Measurements from ENCODE around the gene RPL5.

DNA sequence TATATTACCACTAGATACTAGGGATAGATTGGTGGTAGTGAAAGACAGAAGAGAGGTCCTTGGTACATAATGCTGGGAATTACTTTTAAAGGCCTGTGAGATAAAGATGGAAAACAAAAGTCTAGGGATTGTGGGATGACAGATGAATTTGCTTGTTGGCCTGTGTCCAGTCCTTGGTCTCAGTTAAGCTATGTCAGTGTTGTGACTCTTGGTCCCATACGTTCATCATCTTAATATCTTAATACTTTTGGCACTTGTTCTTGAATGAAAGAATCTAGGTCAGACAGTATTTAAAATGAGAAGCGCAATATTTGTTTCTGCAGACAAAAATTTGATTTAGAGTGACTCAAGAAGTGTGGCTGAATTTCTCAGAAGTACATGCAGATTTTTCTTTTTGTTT, 7.6 kb downstream of the RPL5 start:
- TF ChIP-seq, protein P1, sequence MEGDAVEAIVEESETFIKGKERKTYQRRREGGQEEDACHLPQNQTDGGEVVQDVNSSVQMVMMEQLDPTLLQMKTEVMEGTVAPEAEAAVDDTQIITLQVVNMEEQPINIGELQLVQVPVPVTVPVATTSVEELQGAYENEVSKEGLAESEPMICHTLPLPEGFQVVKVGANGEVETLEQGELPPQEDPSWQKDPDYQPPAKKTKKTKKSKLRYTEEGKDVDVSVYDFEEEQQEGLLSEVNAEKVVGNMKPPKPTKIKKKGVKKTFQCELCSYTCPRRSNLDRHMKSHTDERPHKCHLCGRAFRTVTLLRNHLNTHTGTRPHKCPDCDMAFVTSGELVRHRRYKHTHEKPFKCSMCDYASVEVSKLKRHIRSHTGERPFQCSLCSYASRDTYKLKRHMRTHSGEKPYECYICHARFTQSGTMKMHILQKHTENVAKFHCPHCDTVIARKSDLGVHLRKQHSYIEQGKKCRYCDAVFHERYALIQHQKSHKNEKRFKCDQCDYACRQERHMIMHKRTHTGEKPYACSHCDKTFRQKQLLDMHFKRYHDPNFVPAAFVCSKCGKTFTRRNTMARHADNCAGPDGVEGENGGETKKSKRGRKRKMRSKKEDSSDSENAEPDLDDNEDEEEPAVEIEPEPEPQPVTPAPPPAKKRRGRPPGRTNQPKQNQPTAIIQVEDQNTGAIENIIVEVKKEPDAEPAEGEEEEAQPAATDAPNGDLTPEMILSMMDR (optimal IDR thresholded peaks at IDR 0.05 in 1 of 3, IDR thresholded peaks at IDR 0.05 in 1 of 3, conservative IDR thresholded peaks at IDR 0.05 in 1 of 3; ENCODE audit: extremely low read depth in 1 of 3, insufficient read depth in 2 of 3, low read length in 3 of 3), result no peak
- TF ChIP-seq EZH2 (IDR thresholded peaks at IDR 0.05; ENCODE audit: low read length), result no peak

Measured in keratinocyte (primary cell).